H9 (cell line): ENCODE results near the gene DPM2. TPM values are rescaled to one million over a fixed set of nuclear protein-coding genes. Genes with fewer than 3 reads are reported as not detected.
A peak's percentile ranks its signal among the peaks of the same experiment; 100 is the strongest.

Experiments
- DNase-seq: peaks from one replicate; pipeline ENCODE4 v3.0.0-alpha.2; 2017
- H2AFZ ChIP-seq: one replicate; pipeline ENCODE4 v1.6.1; 2013; ENCODE audit warnings: mild to moderate bottlenecking, low read length, control low read depth, moderate library complexity
- H2AK5ac ChIP-seq: 2 replicates; pipeline ENCODE4 v1.6.1; 2013; ENCODE audit warnings: low read length, control low read depth, mixed read lengths; ENCODE audit not compliant: insufficient read length
- H2BK120ac ChIP-seq: one replicate; pipeline ENCODE4 v1.6.1; 2013; ENCODE audit warnings: low read depth, mild to moderate bottlenecking, low read length, control low read depth, inconsistent platforms; ENCODE audit not compliant: poor library complexity, severe bottlenecking
- H2BK12ac ChIP-seq: 2 replicates; pipeline ENCODE4 v1.6.1; 2013; ENCODE audit warnings: low read length, control low read depth, mixed read lengths, low read depth; ENCODE audit not compliant: insufficient read length
- H2BK15ac ChIP-seq: 2 replicates; pipeline ENCODE4 v1.6.1; 2013; ENCODE audit warnings: low read depth, low read length, control low read depth
- H2BK20ac ChIP-seq: one replicate; pipeline ENCODE4 v1.6.1; 2013; ENCODE audit warnings: low read depth, mild to moderate bottlenecking, low read length, control low read depth, inconsistent platforms; ENCODE audit not compliant: poor library complexity, severe bottlenecking
- H2BK5ac ChIP-seq: 2 replicates; pipeline ENCODE4 v1.6.1; 2013; ENCODE audit warnings: low read length, control low read depth, mixed read lengths; ENCODE audit not compliant: insufficient read length
- H3K14ac ChIP-seq: 2 replicates; pipeline ENCODE4 v1.6.1; 2013; ENCODE audit warnings: low read length, control low read depth; ENCODE audit not compliant: insufficient read depth
- H3K18ac ChIP-seq: 2 replicates; pipeline ENCODE4 v1.6.1; 2013; ENCODE audit warnings: low read depth, mild to moderate bottlenecking, mixed read lengths, low read length, control low read depth; ENCODE audit not compliant: insufficient read length
- H3K23ac ChIP-seq: 2 replicates; pipeline ENCODE4 v1.6.1; 2013; ENCODE audit warnings: low read length, control low read depth, mixed read lengths, low read depth; ENCODE audit not compliant: insufficient read length
- H3K23me2 ChIP-seq: 2 replicates; pipeline ENCODE4 v1.6.1; 2013; ENCODE audit warnings: low read depth, mild to moderate bottlenecking, mixed read lengths, low read length, control low read depth; ENCODE audit not compliant: insufficient read length, poor library complexity, severe bottlenecking
- H3K27ac ChIP-seq: 2 replicates; pipeline ENCODE4 v1.5.1; 2013; ENCODE audit warnings: low read length, control low read depth, mixed read lengths, low read depth; ENCODE audit not compliant: insufficient read length
- H3K27me3 ChIP-seq: 2 replicates; pipeline ENCODE4 v1.6.1; 2013; ENCODE audit warnings: low read length, control low read depth, inconsistent platforms; ENCODE audit not compliant: insufficient read depth
- H3K4ac ChIP-seq: 2 replicates; pipeline ENCODE4 v1.6.1; 2013; ENCODE audit warnings: low read depth, mild to moderate bottlenecking, control low read depth, inconsistent platforms, low read length, moderate library complexity
- H3K4me1 ChIP-seq: 2 replicates; pipeline ENCODE4 v1.6.1; 2013; ENCODE audit warnings: low read length, control low read depth, inconsistent platforms; ENCODE audit not compliant: insufficient read depth
- H3K4me2 ChIP-seq: 2 replicates; pipeline ENCODE4 v1.6.1; 2013; ENCODE audit warnings: low read length, control low read depth, mixed read lengths; ENCODE audit not compliant: insufficient read length, insufficient read depth
- H3K56ac ChIP-seq: 2 replicates; pipeline ENCODE4 v1.6.1; 2013; ENCODE audit warnings: low read depth, mild to moderate bottlenecking, mixed read lengths, low read length, control low read depth; ENCODE audit not compliant: insufficient read length
- H3K79me1 ChIP-seq: 2 replicates; pipeline ENCODE4 v1.6.1; 2013; ENCODE audit warnings: low read depth, mild to moderate bottlenecking, moderate library complexity, low read length, control low read depth, inconsistent platforms; ENCODE audit not compliant: insufficient read depth, poor library complexity, severe bottlenecking
- H3K79me2 ChIP-seq: 2 replicates; pipeline ENCODE4 v1.6.1; 2013; ENCODE audit warnings: low read length, control low read depth, inconsistent platforms; ENCODE audit not compliant: insufficient read depth
- H3K9ac ChIP-seq: 2 replicates; pipeline ENCODE4 v1.6.1; 2013; ENCODE audit warnings: low read length, control low read depth, mixed read lengths; ENCODE audit not compliant: insufficient read length; ENCODE audit errors: extremely low read depth
- H3K9me3 ChIP-seq: one replicate; pipeline ENCODE4 v1.6.1; 2013; ENCODE audit warnings: low read depth, low read length, inconsistent platforms; ENCODE audit not compliant: control insufficient read depth
- H3T11ph ChIP-seq: one replicate; pipeline ENCODE4 v1.6.1; 2013; ENCODE audit warnings: mild to moderate bottlenecking, low read length, control low read depth, inconsistent platforms
- H4K20me1 ChIP-seq: one replicate; pipeline ENCODE4 v1.6.1; 2013; ENCODE audit not compliant: control insufficient read depth, insufficient read length, insufficient read depth
- H4K5ac ChIP-seq: 2 replicates; pipeline ENCODE4 v1.6.1; 2013; ENCODE audit warnings: low read depth, mild to moderate bottlenecking, mixed read lengths, low read length, control low read depth; ENCODE audit not compliant: insufficient read length
- H4K8ac ChIP-seq: replicated peaks from 2 replicates; pipeline ENCODE4 v1.6.1; 2013; ENCODE audit warnings: low read length, control low read depth, mixed read lengths, low read depth; ENCODE audit not compliant: insufficient read length
- H4K91ac ChIP-seq: 2 replicates; pipeline ENCODE4 v1.6.1; 2013; ENCODE audit warnings: low read depth, mild to moderate bottlenecking, moderate library complexity, mixed read lengths, low read length, control low read depth; ENCODE audit not compliant: insufficient read length
- H3K27ac Mint-ChIP-seq, 3 experiments: 2 replicates in 2 of 3; 3 replicates in 1 of 3; pipeline ENCODE4 v1.8.0; 2020 to 2021; ENCODE audit warnings: mixed read lengths in 3 of 3, mild to moderate bottlenecking in 1 of 3, moderate library complexity in 1 of 3
- H3K27me3 Mint-ChIP-seq: 2 replicates; pipeline ENCODE4 v1.8.0; 2021; ENCODE audit warnings: low read depth, mild to moderate bottlenecking, moderate library complexity, mixed read lengths
- H3K36me3 Mint-ChIP-seq, 3 experiments: 2 replicates in 2 of 3; 3 replicates in 1 of 3; pipeline ENCODE4 v1.8.0; 2020 to 2021; ENCODE audit warnings: low read depth in 3 of 3, mixed read lengths in 3 of 3; ENCODE audit not compliant: insufficient read depth in 1 of 3
- H3K4me1 Mint-ChIP-seq, 2 experiments: 2 replicates each; pipeline ENCODE4 v1.8.0; 2020; ENCODE audit warnings: mixed read lengths in 2 of 2
- H3K4me3 Mint-ChIP-seq, 2 experiments: 2 replicates in 1 of 2; 3 replicates in 1 of 2; pipeline ENCODE4 v1.8.0; 2020 to 2021; ENCODE audit warnings: mild to moderate bottlenecking in 2 of 2, mixed read lengths in 2 of 2, moderate library complexity in 1 of 2
- H3K9me3 Mint-ChIP-seq, 2 experiments: 2 replicates in 1 of 2; 3 replicates in 1 of 2; pipeline ENCODE4 v1.8.0; 2020; ENCODE audit warnings: mild to moderate bottlenecking in 2 of 2, mixed read lengths in 2 of 2, moderate library complexity in 1 of 2
- CTCF ChIP-seq: fragments of 200-600 bp; sonication (generic); conservative IDR thresholded peaks from 3 replicates; pipeline ENCODE4 v1.8.0; 2021; ENCODE audit warnings: antibody characterized with exemption, mild to moderate bottlenecking
- WGBS: extraction: QIAGEN DNeasy Blood & Tissue Kit; methylation state at CpG from one replicate; pipeline ENCODE4 v1.1.7; 2013; ENCODE audit warnings: missing lambda C conversion rate, low lambda C conversion rate, mixed read lengths; ENCODE audit not compliant: insufficient read length; ENCODE audit errors: extremely low coverage; 5-methylcytosine and 5-hydroxymethylcytosine counted together
- total RNA-seq: library from RNA; stranded (reverse); gene quantifications from 2 replicates; pipeline ENCODE4 v1.2.1, GENCODE V29; 2021

DPM2 gene
- total RNA-seq, 1 experiment from 2014 or later = 46.1 TPM

GRCh38 chr9:127905004-127905728 lies 32.5 kb downstream of the DPM2 start:
- Histone ChIP-seq H3K23ac (no peak overlapping the region), H4K91ac (no peak overlapping the region), H3K4me2 (no peak overlapping the region), H4K20me1 (no peaks in the 10 kb centered on the region), H2AFZ (no peak overlapping the region), H4K5ac (no peak overlapping the region), H3K4ac (no peak overlapping the region), H3K4me1 (peaks cover 5% of the 10 kb centered on the region; the same call in 1 of the 2 replicates), H2BK120ac (no peak overlapping the region), H2BK5ac (no peak overlapping the region), H3K9me3 (no peaks in the 10 kb centered on the region), H3K23me2 (no peaks in the 10 kb centered on the region), H3K14ac (no peak overlapping the region), H3K27ac (no peak overlapping the region), H4K8ac (no peak overlapping the region), H3K56ac (no peak overlapping the region), H3K18ac (no peak overlapping the region), H2BK12ac (no peak overlapping the region), H3K27me3 (no peaks in the 10 kb centered on the region), H3K79me2 (no peaks in the 10 kb centered on the region), H3T11ph (no peak overlapping the region), H2AK5ac (no peak overlapping the region), H2BK20ac (no peak overlapping the region), H3K79me1 (no peaks in the 10 kb centered on the region), H2BK15ac (no peak overlapping the region), H3K9ac (no peak overlapping the region)
- H3K4me1 Mint-ChIP-seq = peaks cover 17 to 35% of the 10 kb centered on the region in 2 experiments
- peak overlapping the region; percentile 40 to 85 (median 66); a peak in 4 of 7 replicates for H3K27ac Mint-ChIP-seq
- no peak overlapping the region for H3K4me3 Mint-ChIP-seq
- H3K9me3 Mint-ChIP-seq = no peaks in the 10 kb centered on the region
- DNase-seq = no peak
- H3K27me3 Mint-ChIP-seq = no peaks in the 10 kb centered on the region
- no peaks in the 10 kb centered on the region for H3K36me3 Mint-ChIP-seq
- WGBS = no CpG with 5 or more reads among the region's 5 CpGs
- TF ChIP-seq CTCF = no peak
